HG02870 (cell line): ENCODE data around the gene UBE2V1.

Source experiments
- ATAC-seq: cut with Tn5 transposase; IDR thresholded peaks from one replicate; pipeline ENCODE4 v1.9.1; 2021; ENCODE audit warnings: mild to moderate bottlenecking, moderate library complexity; ENCODE audit not compliant: unreplicated experiment

The UBE2V1 gene

DNA sequence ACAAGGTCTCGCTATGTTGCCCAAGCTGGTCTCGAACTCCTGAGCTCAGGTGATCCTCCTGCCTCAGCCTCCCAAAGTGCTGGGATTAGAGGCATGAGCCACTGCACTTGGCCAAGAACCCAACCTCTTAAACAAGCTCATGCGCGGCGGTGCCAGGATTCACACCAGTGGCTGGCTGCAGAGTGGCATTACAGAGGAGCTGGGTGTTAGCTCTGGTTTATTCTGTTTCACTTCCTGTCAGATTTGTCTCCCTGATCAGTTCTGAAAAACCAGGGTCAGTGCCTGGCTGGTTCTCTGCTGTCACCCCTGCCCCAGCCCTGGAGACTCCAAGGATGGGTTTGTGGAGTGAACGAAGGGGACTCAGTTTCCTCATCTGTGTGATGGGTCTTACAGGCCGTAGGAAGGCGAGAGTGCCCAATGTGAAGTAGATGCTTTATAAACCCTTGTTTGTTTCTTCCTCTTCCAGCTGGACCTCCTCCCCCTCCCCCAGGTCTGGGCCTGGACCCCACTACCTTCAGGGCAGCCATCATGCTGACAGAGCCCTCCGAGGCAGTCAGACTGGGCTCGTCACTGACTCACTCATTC lies 63.4 kb downstream of the UBE2V1 start:
- ATAC-seq, result no peak

GRCh38 chr20:50048420-50049166 lies 64.4 kb downstream of the UBE2V1 start:
- ATAC-seq, result no peak

DNA sequence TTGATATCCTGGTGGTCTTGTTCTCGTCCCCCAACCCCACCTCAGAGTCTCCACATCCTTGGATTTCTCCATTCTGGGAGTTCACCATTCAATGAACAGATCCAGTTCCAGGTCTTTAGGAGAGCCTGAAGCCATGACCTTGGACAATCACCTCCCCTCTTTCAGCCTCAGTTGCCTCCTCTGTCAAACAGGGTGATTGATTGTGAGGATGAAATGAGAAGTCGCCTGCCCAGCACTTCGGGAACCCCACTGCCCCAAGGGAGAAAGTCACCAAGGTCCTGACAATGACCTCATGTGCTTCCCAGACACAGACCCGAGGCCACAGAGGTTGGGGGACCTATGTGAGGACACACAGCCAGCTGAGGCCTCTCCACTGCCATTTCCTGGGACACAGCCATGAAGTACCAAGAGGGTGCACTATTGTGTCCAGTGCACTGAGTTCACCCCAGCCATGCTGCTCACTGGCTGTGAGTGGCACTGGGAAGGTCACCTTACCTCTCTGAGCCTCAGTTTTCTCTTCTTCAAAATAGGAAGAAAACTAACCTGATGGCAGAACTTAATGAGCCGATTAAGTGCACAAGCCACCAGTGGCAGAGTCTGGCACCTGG lies 68.5 kb downstream of the UBE2V1 start:
- no peak for ATAC-seq

GRCh38 chr20:50043573-50044352 lies 69.2 kb downstream of the UBE2V1 start:
- ATAC-seq, result no peak

DNA sequence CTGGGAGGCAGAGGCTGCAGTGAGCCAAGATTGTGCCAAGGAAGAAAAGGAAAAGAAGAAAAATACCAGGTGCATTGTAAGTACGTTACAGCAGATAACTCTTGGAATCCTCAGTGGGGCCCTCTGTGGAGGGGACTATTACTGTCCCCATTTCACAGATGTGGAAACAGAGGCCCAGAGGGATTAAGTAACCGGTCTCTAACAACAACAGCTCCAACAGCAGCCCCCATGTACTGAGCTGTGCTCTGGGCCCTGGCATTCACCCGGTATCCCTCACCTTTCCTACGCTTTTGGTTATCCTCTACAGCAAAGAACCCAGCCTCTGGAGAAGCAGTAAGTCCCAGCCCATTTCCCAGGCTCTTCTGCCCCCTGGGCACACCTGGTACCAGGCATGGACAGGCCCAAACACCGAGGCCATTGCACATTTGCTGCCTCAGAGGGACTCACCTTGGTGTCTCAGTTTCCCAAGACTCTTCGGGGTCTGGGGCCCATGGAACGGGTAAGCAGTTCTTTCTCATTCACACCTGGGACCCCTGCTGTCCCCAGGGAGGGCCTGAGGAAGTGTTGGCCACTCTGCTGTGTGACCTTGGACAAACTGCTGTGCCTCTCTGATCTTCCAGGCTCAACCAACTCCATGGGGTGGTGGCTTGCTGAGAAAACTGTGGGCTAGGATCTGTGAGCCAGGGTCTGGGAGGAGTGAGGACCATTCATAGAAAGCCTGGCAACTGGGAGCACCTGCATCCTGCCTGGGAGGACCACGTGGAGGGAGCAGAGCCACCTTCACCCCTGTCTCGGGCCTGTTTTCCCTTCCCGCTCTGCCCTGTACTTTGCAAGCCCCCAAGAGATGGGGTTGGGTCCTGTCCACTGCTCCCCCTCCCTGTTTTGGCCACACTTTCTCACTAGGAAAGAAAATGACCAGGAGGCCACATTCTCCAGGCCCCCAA lies 70.3 kb downstream of the UBE2V1 start:
- ATAC-seq, result no peak

GRCh38 chr20:50041246-50041873 lies 71.6 kb downstream of the UBE2V1 start:
- ATAC-seq, result no peak

- no peak for ATAC-seq
Observed at GRCh38 chr20:50040432-50041245, 72.3 kb downstream of the UBE2V1 start.

DNA sequence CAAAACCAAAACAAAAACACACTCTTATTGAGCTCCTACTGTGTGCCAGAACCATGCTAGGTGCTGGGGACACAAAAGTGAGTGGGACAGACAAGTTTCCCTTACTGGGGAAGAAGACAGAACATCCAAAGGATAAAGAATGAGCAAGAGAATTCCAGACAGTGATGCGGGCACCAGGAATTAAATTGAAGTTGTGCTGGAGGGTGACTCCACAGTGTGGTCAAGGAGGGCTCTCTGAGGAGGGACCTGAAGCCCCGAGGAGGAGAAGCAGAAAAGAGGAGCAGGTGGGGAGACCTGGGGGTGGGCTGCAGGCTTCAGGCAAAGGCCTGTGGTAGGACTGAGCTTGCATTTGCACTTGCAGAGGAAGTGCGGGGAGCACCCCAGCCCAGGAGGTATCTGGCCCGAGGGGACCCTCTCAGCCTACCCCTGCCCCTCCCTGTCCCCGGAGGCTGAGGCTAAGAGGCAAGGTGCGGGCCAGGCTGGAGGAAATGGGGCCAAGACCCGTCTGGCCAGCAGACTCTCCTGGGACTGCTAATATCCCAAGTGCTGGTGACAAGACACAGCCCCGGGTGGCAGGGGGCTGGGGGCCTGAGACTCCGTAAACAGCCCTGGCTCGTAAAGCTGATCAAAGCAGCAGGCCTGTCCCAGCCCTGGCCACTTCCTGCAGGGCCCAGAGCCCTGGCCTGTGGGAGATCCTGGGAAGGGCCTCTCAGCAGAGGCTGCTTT lies 73.1 kb downstream of the UBE2V1 start:
- ATAC-seq, result no peak

GRCh38 chr20:50038574-50038991 lies 74.4 kb downstream of the UBE2V1 start:
- no peak for ATAC-seq

DNA sequence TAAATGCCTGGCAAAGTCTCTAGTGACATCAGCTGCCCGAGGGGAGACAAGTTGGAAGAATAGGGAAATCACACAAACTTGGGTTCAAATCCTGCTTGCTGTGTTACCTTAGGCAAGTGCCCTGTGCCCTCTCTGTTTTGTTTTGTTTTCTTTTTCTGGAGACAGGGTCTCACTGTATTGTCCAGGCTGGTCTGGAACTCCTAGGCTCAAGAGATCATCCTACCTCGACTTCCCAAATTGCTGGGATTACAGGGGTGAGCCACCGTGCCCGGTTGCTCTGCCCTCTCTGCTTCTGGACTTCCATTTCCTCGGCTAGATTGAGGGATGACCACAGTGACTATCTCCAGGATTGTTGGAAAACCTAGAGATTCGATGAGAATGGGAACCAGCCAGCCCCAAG lies 74.8 kb downstream of the UBE2V1 start:
- ATAC-seq, result no peak

DNA sequence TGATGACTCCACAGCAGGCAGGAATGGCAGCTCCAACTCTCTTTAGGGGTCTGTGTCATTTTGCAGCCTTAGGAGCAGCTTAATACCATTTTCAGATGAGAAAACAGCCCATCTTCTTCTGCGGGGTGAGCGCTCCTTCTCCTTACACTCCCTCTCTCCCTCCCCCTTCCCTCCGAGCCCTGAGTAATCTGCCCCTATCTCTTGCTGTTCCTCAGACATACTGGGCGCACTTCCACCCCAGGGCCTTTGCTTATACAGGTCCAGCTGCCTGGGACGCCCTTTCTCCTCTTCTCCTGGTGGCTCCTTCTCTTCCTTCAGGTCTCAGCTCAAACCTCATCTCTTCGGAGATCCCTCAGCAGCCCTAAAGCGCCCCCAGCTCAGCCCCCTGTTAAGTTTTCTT lies 75.4 kb downstream of the UBE2V1 start:
- ATAC-seq, result no peak

- no peak for ATAC-seq
Observed at GRCh38 chr20:50037123-50037522, 75.8 kb downstream of the UBE2V1 start.

GRCh38 chr20:50036703-50037102 lies 76.2 kb downstream of the UBE2V1 start:
- ATAC-seq, result no peak

- ATAC-seq, result no peak
Observed at GRCh38 chr20:50034567-50035180, 78.3 kb downstream of the UBE2V1 start.

GRCh38 chr20:50032955-50033666 lies 79.8 kb downstream of the UBE2V1 start:
- no peak for ATAC-seq
